ENCODE results near the gene LINC00305. TPM values are rescaled to one million over a fixed set of nuclear protein-coding genes. Genes with fewer than 3 reads are reported as not detected.

Gene LINC00305
- total RNA-seq, 1 experiment from 2014 or later: not detected

- DNase-seq (ENCODE audit: low read depth): no peak
Observed at GRCh38 chr18:64115881-64116280, 33.0 kb downstream of the LINC00305 start.

- no peak for DNase-seq (ENCODE audit: low read depth)
Observed at GRCh38 chr18:64111950-64112349, 36.9 kb downstream of the LINC00305 start.

GRCh38 chr18:64110692-64111480, 38.0 kb downstream of the LINC00305 start:
- no peak for DNase-seq (ENCODE audit: low read depth)

GRCh38 chr18:64103986-64104385, 44.9 kb downstream of the LINC00305 start:
- DNase-seq (ENCODE audit: low read depth): peak; percentile 3

- no peak for DNase-seq (ENCODE audit: low read depth)
Observed at GRCh38 chr18:64100116-64100922, 48.6 kb downstream of the LINC00305 start.

- DNase-seq (ENCODE audit: low read depth): no peak
Observed at GRCh38 chr18:64099244-64099643, 49.6 kb downstream of the LINC00305 start.

GRCh38 chr18:64097497-64097896, 51.4 kb downstream of the LINC00305 start:
- DNase-seq (ENCODE audit: low read depth): no peak

GRCh38 chr18:64095056-64095455, 53.8 kb downstream of the LINC00305 start:
- no peak for DNase-seq (ENCODE audit: low read depth)

GRCh38 chr18:64094210-64094609, 54.7 kb downstream of the LINC00305 start:
- no peak for DNase-seq (ENCODE audit: low read depth)

- DNase-seq (ENCODE audit: low read depth): no peak
Observed at GRCh38 chr18:64091526-64091925, 57.4 kb downstream of the LINC00305 start.

GRCh38 chr18:64090876-64091275, 58.0 kb downstream of the LINC00305 start:
- no peak for DNase-seq (ENCODE audit: low read depth)

- DNase-seq (ENCODE audit: low read depth): no peak
Observed at GRCh38 chr18:64083916-64084315, 65.0 kb downstream of the LINC00305 start.

- DNase-seq (ENCODE audit: low read depth): no peak
Observed at GRCh38 chr18:64082513-64082912, 66.4 kb downstream of the LINC00305 start.

GRCh38 chr18:64082054-64082453, 66.8 kb downstream of the LINC00305 start:
- no peak for DNase-seq (ENCODE audit: low read depth)

- no peak for DNase-seq (ENCODE audit: low read depth)
Observed at GRCh38 chr18:64073971-64074370, 74.9 kb downstream of the LINC00305 start.

GRCh38 chr18:64055019-64055418, 93.9 kb downstream of the LINC00305 start:
- DNase-seq (ENCODE audit: low read depth): no peak

- no peak for DNase-seq (ENCODE audit: low read depth)
Observed at GRCh38 chr18:64053246-64053645, 95.6 kb downstream of the LINC00305 start.

GRCh38 chr18:64052772-64053171, 96.1 kb downstream of the LINC00305 start:
- DNase-seq (ENCODE audit: low read depth): no peak

GRCh38 chr18:64044616-64045015, 104.3 kb downstream of the LINC00305 start:
- no peak for DNase-seq (ENCODE audit: low read depth)

GRCh38 chr18:64042728-64043358, 106.0 kb downstream of the LINC00305 start:
- DNase-seq (ENCODE audit: low read depth): no peak

GRCh38 chr18:64037812-64038414, 111.0 kb downstream of the LINC00305 start:
- DNase-seq (ENCODE audit: low read depth): peak; percentile 28

GRCh38 chr18:64032312-64032711, 116.6 kb downstream of the LINC00305 start:
- DNase-seq (ENCODE audit: low read depth): no peak

Measured in M059J (cell line).